GM12878 (cell line): ENCODE data around the gene XIRP1.

ENCODE experiments used
- NFYA ChIP-seq: IDR thresholded peaks from 2 replicates; pipeline ENCODE4 v1.6.1; 2011; ENCODE audit warnings: low read depth, mild to moderate bottlenecking, low read length, improper control_type of control experiment, borderline replicate concordance
- POLR2AphosphoS2 ChIP-seq: IDR thresholded peaks from 2 replicates; pipeline ENCODE4 v1.6.1; 2011; ENCODE audit warnings: low read depth, mild to moderate bottlenecking, low read length, improper control_type of control experiment, moderate library complexity
- POLR2AphosphoS5 ChIP-seq: IDR thresholded peaks from 2 replicates; pipeline ENCODE4 v1.6.1; 2011; ENCODE audit warnings: mild to moderate bottlenecking, low read length, inconsistent platforms
- RAD21 ChIP-seq: IDR thresholded peaks from 2 replicates; pipeline ENCODE4 v1.6.1; 2011; ENCODE audit warnings: mild to moderate bottlenecking, low read depth, low read length, moderate library complexity; ENCODE audit not compliant: insufficient read depth
- RAD51 ChIP-seq: fragments of 450-650 bp; IDR thresholded peaks from 2 replicates; pipeline ENCODE4 v1.6.1; 2016; ENCODE audit warnings: moderate library complexity, mild to moderate bottlenecking, inconsistent platforms
- SREBF2 ChIP-seq: IDR thresholded peaks from 2 replicates; pipeline ENCODE4 v1.6.1; 2012; ENCODE audit warnings: mild to moderate bottlenecking, low read length
- TAF1 ChIP-seq: IDR thresholded peaks from 2 replicates; pipeline ENCODE4 v1.6.1; 2011; ENCODE audit warnings: mild to moderate bottlenecking, low read depth, low read length, borderline replicate concordance
- TF ChIP-seq, protein P1 (sequence below), 3 experiments: IDR thresholded peaks in 2 of 3; conservative IDR thresholded peaks in 1 of 3; 2 replicates each; pipeline ENCODE4 v1.5.1; 2011; ENCODE audit warnings: low read depth in 3 of 3, low read length in 3 of 3, mild to moderate bottlenecking in 3 of 3, control low read depth in 2 of 3, moderate library complexity in 2 of 3, inconsistent platforms in 1 of 3, mixed read lengths in 1 of 3; ENCODE audit not compliant: control insufficient read depth in 2 of 3, insufficient read depth in 1 of 3; ENCODE audit errors: extremely low read depth in 1 of 3

DNA sequence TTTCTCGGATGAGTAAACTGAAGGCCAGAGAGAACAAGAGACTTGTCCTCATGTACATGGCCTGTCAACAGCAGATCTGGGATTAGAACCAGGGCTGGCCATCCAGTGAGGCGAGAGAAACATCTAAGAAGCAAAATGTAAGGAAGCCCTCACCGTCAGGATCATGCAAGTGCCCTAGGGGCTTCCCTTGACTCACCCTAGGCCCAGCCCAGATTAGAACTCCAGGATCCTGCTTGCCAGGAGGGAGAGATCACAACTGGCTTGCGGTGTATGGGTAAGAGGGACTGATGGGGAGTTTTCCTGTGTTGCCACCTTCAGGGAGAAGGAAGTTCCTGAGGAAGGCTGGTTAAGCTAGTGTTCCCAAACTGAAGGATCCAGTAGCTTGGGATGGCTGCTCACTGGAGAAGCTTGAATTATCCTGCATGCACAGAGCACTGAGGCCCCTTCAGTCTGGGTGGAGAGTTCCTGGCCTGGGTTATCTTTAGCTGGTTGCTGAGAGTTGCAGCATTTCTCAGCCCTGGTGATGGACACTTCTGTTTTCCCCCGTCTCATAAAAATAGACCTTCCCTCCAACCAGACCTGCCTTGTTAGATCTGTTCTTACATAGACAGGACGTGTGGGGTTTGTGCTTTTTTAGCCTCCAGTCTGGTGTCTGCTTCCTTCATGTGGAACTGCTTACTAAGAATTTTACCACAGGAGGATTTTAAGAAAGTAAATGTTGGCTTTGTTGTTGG lies 28.2 kb upstream of the XIRP1 start:
- TF ChIP-seq SREBF2: no peak
- no peak for TF ChIP-seq POLR2AphosphoS5
- TF ChIP-seq RAD21: no peak
- TF ChIP-seq, protein P1, sequence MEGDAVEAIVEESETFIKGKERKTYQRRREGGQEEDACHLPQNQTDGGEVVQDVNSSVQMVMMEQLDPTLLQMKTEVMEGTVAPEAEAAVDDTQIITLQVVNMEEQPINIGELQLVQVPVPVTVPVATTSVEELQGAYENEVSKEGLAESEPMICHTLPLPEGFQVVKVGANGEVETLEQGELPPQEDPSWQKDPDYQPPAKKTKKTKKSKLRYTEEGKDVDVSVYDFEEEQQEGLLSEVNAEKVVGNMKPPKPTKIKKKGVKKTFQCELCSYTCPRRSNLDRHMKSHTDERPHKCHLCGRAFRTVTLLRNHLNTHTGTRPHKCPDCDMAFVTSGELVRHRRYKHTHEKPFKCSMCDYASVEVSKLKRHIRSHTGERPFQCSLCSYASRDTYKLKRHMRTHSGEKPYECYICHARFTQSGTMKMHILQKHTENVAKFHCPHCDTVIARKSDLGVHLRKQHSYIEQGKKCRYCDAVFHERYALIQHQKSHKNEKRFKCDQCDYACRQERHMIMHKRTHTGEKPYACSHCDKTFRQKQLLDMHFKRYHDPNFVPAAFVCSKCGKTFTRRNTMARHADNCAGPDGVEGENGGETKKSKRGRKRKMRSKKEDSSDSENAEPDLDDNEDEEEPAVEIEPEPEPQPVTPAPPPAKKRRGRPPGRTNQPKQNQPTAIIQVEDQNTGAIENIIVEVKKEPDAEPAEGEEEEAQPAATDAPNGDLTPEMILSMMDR (IDR thresholded peaks at IDR 0.05 in 2 of 3, conservative IDR thresholded peaks at IDR 0.05 in 1 of 3; ENCODE audit: control insufficient read depth in 2 of 3, extremely low read depth in 1 of 3, insufficient read depth in 1 of 3, low read depth in 3 of 3, low read length in 3 of 3): no peak
- no peak for TF ChIP-seq POLR2AphosphoS2
- no peak for TF ChIP-seq RAD51
- no peak for TF ChIP-seq TAF1
- no peak for TF ChIP-seq NFYA
